ENCODE results near the gene GNG5. TPM values are rescaled to one million over a fixed set of nuclear protein-coding genes. Genes with fewer than 3 reads are reported as not detected.

GNG5 gene
- total and polyA plus RNA-seq, 2 donors (not counting 3 experiments of a cell fraction or from before 2014, with no cell fraction given), result 145 to 175 TPM

Other genes with a start within 250 kb of the GNG5 start
- 3.9 and 4.8 TPM in 2 replicates for gene SAMD13, start 204.9 kb downstream of the GNG5 start, total RNA-seq
- gene SAMD13, start 204.9 kb downstream of the GNG5 start, polyA plus RNA-seq, result 0.65 and 1.2 TPM in 2 replicates
- gene DNASE2B, start 108.1 kb downstream of the GNG5 start, total RNA-seq, result not detected in 2 replicates
- not detected in 2 replicates for gene DNASE2B, start 108.1 kb downstream of the GNG5 start, polyA plus RNA-seq
- gene RPF1, start 27.3 kb downstream of the GNG5 start, total RNA-seq, result 32.6 and 34.3 TPM in 2 replicates
- gene RPF1, start 27.3 kb downstream of the GNG5 start, polyA plus RNA-seq, result 10.9 and 15.3 TPM in 2 replicates
- gene SPATA1, start 195 bp downstream of the GNG5 start, total RNA-seq, result 1.7 and 2.6 TPM in 2 replicates
- 1.8 TPM in 1 of 2 replicates, not detected in the other for gene SPATA1, start 195 bp downstream of the GNG5 start, polyA plus RNA-seq
- gene CTBS, start 67.9 kb upstream of the GNG5 start, total RNA-seq, result 10.7 and 14.3 TPM in 2 replicates
- 9.0 and 11.4 TPM in 2 replicates for gene CTBS, start 67.9 kb upstream of the GNG5 start, polyA plus RNA-seq
- gene SSX2IP, start 183.9 kb upstream of the GNG5 start, total RNA-seq, result 6.9 and 8.4 TPM in 2 replicates
- gene SSX2IP, start 183.9 kb upstream of the GNG5 start, polyA plus RNA-seq, result 0.60 and 0.77 TPM in 2 replicates